ENCODE data around the gene EYS. TPM values are rescaled to one million over a fixed set of nuclear protein-coding genes. Genes with fewer than 3 reads are reported as not detected.

Gene EYS
- total and polyA plus RNA-seq, 2 of the 13 experiments (the other 11 are each of a cell fraction or from before 2014, with no cell fraction given), result 0.04 to 0.07 TPM

GRCh38 chr6:63941747-63942470 lies 1765.1 kb downstream of the EYS start (continued):
- TF ChIP-seq ZNF75D (CRISPR knock-in tag; IDR thresholded peaks at IDR 0.05; ENCODE audit: borderline replicate concordance), result no peak
- TF ChIP-seq ZSCAN31 (CRISPR knock-in tag; IDR thresholded peaks at IDR 0.05; ENCODE audit: low read depth), result no peak
- no peak for TF ChIP-seq ZNF326 (CRISPR knock-in tag; IDR thresholded peaks at IDR 0.05; ENCODE audit: borderline replicate concordance)
- no peak for TF ChIP-seq MEIS1 (CRISPR knock-in tag; IDR thresholded peaks at IDR 0.05; ENCODE audit: borderline replicate concordance)
- no peak for TF ChIP-seq ZNF329 (CRISPR knock-in tag; IDR thresholded peaks at IDR 0.05; ENCODE audit: low read depth)
- TF ChIP-seq ATF3 (CRISPR knock-in tag; IDR thresholded peaks at IDR 0.05), result no peak
- TF ChIP-seq ZNF782 (CRISPR knock-in tag; IDR thresholded peaks at IDR 0.05; ENCODE audit: borderline replicate concordance), result no peak
- no peak for TF ChIP-seq TCF7L2 (IDR thresholded peaks at IDR 0.05; ENCODE audit: low read depth, low read length)
- TF ChIP-seq ZFP82 (CRISPR knock-in tag; IDR thresholded peaks at IDR 0.05; ENCODE audit: borderline replicate concordance), result no peak
- no peak for TF ChIP-seq TAF1 (CRISPR knock-in tag; IDR thresholded peaks at IDR 0.05)
- no peak for TF ChIP-seq ARNT (IDR thresholded peaks at IDR 0.05)
- no peak for TF ChIP-seq NR2F2 (IDR thresholded peaks at IDR 0.05; ENCODE audit: borderline replicate concordance, low read depth)
- TF ChIP-seq ZNF530 (CRISPR knock-in tag; IDR thresholded peaks at IDR 0.05; ENCODE audit: low read depth), result no peak
- no peak for TF ChIP-seq PTBP1 (IDR thresholded peaks at IDR 0.05; ENCODE audit: low read depth, low read length, poor library complexity, severe bottlenecking)
- no peak for TF ChIP-seq MATR3 (CRISPR knock-in tag; IDR thresholded peaks at IDR 0.05)
- no peak for TF ChIP-seq SNAPC5 (CRISPR knock-in tag; IDR thresholded peaks at IDR 0.05; ENCODE audit: borderline replicate concordance)
- no peak for TF ChIP-seq ZNF660 (CRISPR knock-in tag; IDR thresholded peaks at IDR 0.05; ENCODE audit: borderline replicate concordance, low read depth)
- no peak for TF ChIP-seq PLSCR1 (CRISPR knock-in tag; IDR thresholded peaks at IDR 0.05; ENCODE audit: borderline replicate concordance)
- TF ChIP-seq ZBTB20 (CRISPR knock-in tag; IDR thresholded peaks at IDR 0.05; ENCODE audit: borderline replicate concordance, low read depth), result peak; percentile 86; the same call in 1 of the 2 replicates
- no peak for TF ChIP-seq ZNF460 (CRISPR knock-in tag; IDR thresholded peaks at IDR 0.05; ENCODE audit: borderline replicate concordance)
- no peak for TF ChIP-seq ZKSCAN5 (CRISPR knock-in tag; IDR thresholded peaks at IDR 0.05)
- no peak for TF ChIP-seq FLYWCH1 (CRISPR knock-in tag; IDR thresholded peaks at IDR 0.05)
- no peak for TF ChIP-seq IKZF5 (CRISPR knock-in tag; IDR thresholded peaks at IDR 0.05)
- TF ChIP-seq ZNF678 (CRISPR knock-in tag; IDR thresholded peaks at IDR 0.05), result no peak
- TF ChIP-seq ZNF709 (CRISPR knock-in tag; IDR thresholded peaks at IDR 0.05), result no peak
- TF ChIP-seq ZBTB34 (CRISPR knock-in tag; IDR thresholded peaks at IDR 0.05), result no peak
- TF ChIP-seq ZEB1 (IDR thresholded peaks at IDR 0.05; ENCODE audit: insufficient replicate concordance, low read depth), result peak; percentile 80
- no peak for TF ChIP-seq AHR (CRISPR knock-in tag; IDR thresholded peaks at IDR 0.05)

All from HepG2 (cell line).